WTC11 (cell line): Measurements from ENCODE around the gene BFSP1. TPM values are rescaled to one million over a fixed set of nuclear protein-coding genes. Genes with fewer than 3 reads are reported as not detected.
A peak's percentile ranks its signal among the peaks of the same experiment; 100 is the strongest.

Experiments used
- ATAC-seq: fragments of 200-7000 bp; cut with Tn5 transposase; 2 replicates; pipeline ENCODE4 v1.10.0; 2021; ENCODE audit warnings: mild to moderate bottlenecking, moderate library complexity
- CTCF ChIA-PET: fragments of 300-600 bp; sonication (Branson Sonifier 250); formaldehyde crosslinking; loops from one replicate; lab custom pipeline; 2021; ENCODE audit warnings: antibody characterized with exemption; lab: Charles Lee
- POLR2A ChIA-PET: fragments of 350-600 bp; sonication (Branson Sonifier 250); formaldehyde crosslinking; loops from one replicate; lab custom pipeline; 2021; ENCODE audit warnings: antibody characterized with exemption; lab: Charles Lee
- DNase-seq: peaks from one replicate; pipeline ENCODE4 v3.0.0; 2021; ENCODE audit warnings: low spot score
- H3K27ac Mint-ChIP-seq: 2 replicates; pipeline ENCODE4 v1.8.0; 2021; ENCODE audit warnings: mixed read lengths
- H3K27me3 Mint-ChIP-seq: 2 replicates; pipeline ENCODE4 v1.8.0; 2021; ENCODE audit warnings: low read depth, mild to moderate bottlenecking, moderate library complexity, mixed read lengths
- H3K36me3 Mint-ChIP-seq: 2 replicates; pipeline ENCODE4 v1.8.0; 2021; ENCODE audit warnings: mixed read lengths
- H3K4me1 Mint-ChIP-seq: 2 replicates; pipeline ENCODE4 v1.8.0; 2022; ENCODE audit warnings: mixed read lengths
- H3K4me3 Mint-ChIP-seq: 2 replicates; pipeline ENCODE4 v1.8.0; 2021; ENCODE audit warnings: mild to moderate bottlenecking, moderate library complexity, mixed read lengths
- H3K9me3 Mint-ChIP-seq: 2 replicates; pipeline ENCODE4 v1.8.0; 2021; ENCODE audit warnings: mixed read lengths
- ATF1 ChIP-seq: sonication (generic); formaldehyde crosslinking; IDR thresholded peaks from 2 replicates; pipeline ENCODE4 v1.8.1; 2023; ENCODE audit warnings: mild to moderate bottlenecking, moderate library complexity, missing genetic modification reagents
- ATF3 ChIP-seq: sonication (generic); formaldehyde crosslinking; conservative IDR thresholded peaks from 2 replicates; pipeline ENCODE4 v1.8.1; 2022; ENCODE audit warnings: mild to moderate bottlenecking, missing genetic modification reagents
- ATF6 ChIP-seq: sonication (generic); formaldehyde crosslinking; IDR thresholded peaks from 2 replicates; pipeline ENCODE4 v1.8.1; 2023; ENCODE audit warnings: mild to moderate bottlenecking, missing genetic modification reagents
- CDX4 ChIP-seq: fragments of 250-450 bp; sonication (Bioruptor Pico); IDR thresholded peaks from 2 replicates; pipeline ENCODE4 v1.9.0; 2021; ENCODE audit warnings: moderate library complexity, mild to moderate bottlenecking, inconsistent platforms, borderline replicate concordance
- CREM ChIP-seq: sonication (generic); formaldehyde crosslinking; IDR thresholded peaks from 2 replicates; pipeline ENCODE4 v1.8.1; 2022; ENCODE audit warnings: mild to moderate bottlenecking, missing genetic modification reagents, moderate library complexity
- FOXJ3 ChIP-seq: sonication (generic); formaldehyde crosslinking; IDR thresholded peaks from 2 replicates; pipeline ENCODE4 v1.9.0; 2021; ENCODE audit warnings: missing genetic modification reagents, mild to moderate bottlenecking, borderline replicate concordance
- HMGA2 ChIP-seq: fragments of 250-450 bp; sonication (Bioruptor Pico); IDR thresholded peaks from 2 replicates; pipeline ENCODE4 v1.4.0; 2021; ENCODE audit warnings: mild to moderate bottlenecking, moderate library complexity
- IRF2 ChIP-seq: sonication (generic); formaldehyde crosslinking; IDR thresholded peaks from 2 replicates; pipeline ENCODE4 v1.8.0; 2022; ENCODE audit warnings: low read depth, missing genetic modification reagents, borderline replicate concordance
- MLX ChIP-seq: sonication (generic); formaldehyde crosslinking; IDR thresholded peaks from 2 replicates; pipeline ENCODE4 v1.8.1; 2023; ENCODE audit warnings: mild to moderate bottlenecking, missing genetic modification reagents, moderate library complexity
- MXD4 ChIP-seq: fragments of 250-450 bp; sonication (Bioruptor Pico); IDR thresholded peaks from 2 replicates; pipeline ENCODE4 v1.8.0; 2021; ENCODE audit warnings: mild to moderate bottlenecking, moderate library complexity, borderline replicate concordance
- NFYB ChIP-seq: sonication (generic); formaldehyde crosslinking; conservative IDR thresholded peaks from 2 replicates; pipeline ENCODE4 v1.8.0; 2022; ENCODE audit warnings: low read depth, missing genetic modification reagents
- PRRX2 ChIP-seq: fragments of 250-450 bp; sonication (Bioruptor Pico); IDR thresholded peaks from 2 replicates; pipeline ENCODE4 v1.8.0; 2021; ENCODE audit warnings: mild to moderate bottlenecking
- STAT6 ChIP-seq: sonication (generic); formaldehyde crosslinking; conservative IDR thresholded peaks from 2 replicates; pipeline ENCODE4 v1.8.1; 2023; ENCODE audit warnings: mild to moderate bottlenecking, low read depth, missing genetic modification reagents, moderate library complexity
- TP53 ChIP-seq: sonication (generic); formaldehyde crosslinking; IDR thresholded peaks from 2 replicates; pipeline ENCODE4 v1.8.1; 2023; ENCODE audit warnings: mild to moderate bottlenecking, missing genetic modification reagents
- ZBTB21 ChIP-seq: sonication (generic); formaldehyde crosslinking; IDR thresholded peaks from 2 replicates; pipeline ENCODE4 v1.8.1; 2023; ENCODE audit warnings: mild to moderate bottlenecking, missing genetic modification reagents, borderline replicate concordance
- ZNF263 ChIP-seq: sonication (generic); formaldehyde crosslinking; IDR thresholded peaks from 2 replicates; pipeline ENCODE4 v1.8.1; 2022; ENCODE audit warnings: low read depth, mild to moderate bottlenecking, moderate library complexity, missing genetic modification reagents
- ZNF396 ChIP-seq: fragments of 250-450 bp; sonication (Bioruptor Pico); IDR thresholded peaks from 2 replicates; pipeline ENCODE4 v1.8.0; 2021; ENCODE audit warnings: mild to moderate bottlenecking, moderate library complexity, borderline replicate concordance
- ZNF671 ChIP-seq: fragments of 250-450 bp; sonication (Bioruptor Pico); IDR thresholded peaks from 2 replicates; pipeline ENCODE4 v1.8.0; 2021; ENCODE audit warnings: mild to moderate bottlenecking
- total RNA-seq: library from RNA; stranded (reverse); gene quantifications from 3 replicates; pipeline ENCODE4 v1.2.3, GENCODE V29; 2021

The BFSP1 gene
- total RNA-seq, 1 experiment from 2014 or later = 3.0 TPM

- H3K4me3 Mint-ChIP-seq = peak overlapping the region; percentile 88
- peaks cover 62% of the 10 kb centered on the region for H3K4me1 Mint-ChIP-seq
- DNase-seq (no peak), ATAC-seq (no peak)
- no peaks in the 10 kb centered on the region for H3K27me3 Mint-ChIP-seq
- 0 out of 2 replicates have a peak, but pooled peaks cover 1% of the 10 kb centered on the region for H3K36me3 Mint-ChIP-seq
- peaks cover 3% of the 10 kb centered on the region; the same call in 1 of the 2 replicates for H3K9me3 Mint-ChIP-seq
- POLR2A ChIA-PET = interaction anchor here (1.5 to 2.7 kb wide), 6 partner anchors 14 to 111 kb away, joined by 4 to 23 read pairs (median 10); partner anchors contain the start of genes BFSP1 and RRBP1
- no peak for TF ChIP-seq ATF1
- no peak for TF ChIP-seq FOXJ3 (CRISPR knock-in tag)
- no peak for TF ChIP-seq MLX (CRISPR knock-in tag)
- no peak for TF ChIP-seq ATF3 (CRISPR knock-in tag)
- TF ChIP-seq ZNF671 (CRISPR knock-in tag) = no peak
- TF ChIP-seq IRF2 (CRISPR knock-in tag) = no peak
- TF ChIP-seq NFYB (CRISPR knock-in tag) = no peak
- no peak for TF ChIP-seq ZNF263 (CRISPR knock-in tag)
- no peak for TF ChIP-seq CDX4 (CRISPR knock-in tag)
- TF ChIP-seq TP53 (CRISPR knock-in tag) = no peak
- no peak for TF ChIP-seq ZNF396 (CRISPR knock-in tag)
- TF ChIP-seq ATF6 (CRISPR knock-in tag) = no peak
- TF ChIP-seq HMGA2 (CRISPR knock-in tag) = no peak
- TF ChIP-seq STAT6 (CRISPR knock-in tag) = no peak
- no peak for TF ChIP-seq CREM (CRISPR knock-in tag)
- no peak for TF ChIP-seq ZBTB21
- no peak for TF ChIP-seq PRRX2 (CRISPR knock-in tag)
- TF ChIP-seq MXD4 (CRISPR knock-in tag) = no peak
- CTCF ChIA-PET = interaction anchor here (1.9 kb wide), 1 partner anchor 66 kb away, joined by 12 read pairs; no protein-coding TSS in a partner anchor
- H3K27ac Mint-ChIP-seq = peak overlapping the region; percentile 74; the same call in 1 of the 2 replicates
Observed at GRCh38 chr20:17571153-17571527, 40.0 kb upstream of the BFSP1 start.
